HG03558 (cell line): Measurements from ENCODE around the gene LRRC10B.

Experiments used
- ATAC-seq: cut with Tn5 transposase; IDR thresholded peaks from one replicate; pipeline ENCODE4 v1.9.1; 2021; ENCODE audit warnings: moderate number of reproducible peaks; ENCODE audit not compliant: unreplicated experiment; ENCODE audit errors: extremely low read depth

Gene LRRC10B

GRCh38 chr11:61486011-61486620 is 22.4 kb upstream of the LRRC10B start:
- ATAC-seq: no peak

GRCh38 chr11:61486779-61487178 is 21.8 kb upstream of the LRRC10B start:
- no peak for ATAC-seq

- ATAC-seq: no peak
Measured at GRCh38 chr11:61487342-61488025, 21.1 kb upstream of the LRRC10B start.

GRCh38 chr11:61488651-61489291 is 19.8 kb upstream of the LRRC10B start:
- no peak for ATAC-seq

- ATAC-seq: no peak
Measured at GRCh38 chr11:61489833-61490721, 18.5 kb upstream of the LRRC10B start.

GRCh38 chr11:61491736-61492395 is 16.7 kb upstream of the LRRC10B start:
- no peak for ATAC-seq

- ATAC-seq: no peak
Measured at GRCh38 chr11:61494381-61494961, 14.1 kb upstream of the LRRC10B start.

- ATAC-seq: no peak
Measured at GRCh38 chr11:61495801-61496601, 12.5 kb upstream of the LRRC10B start.

- no peak for ATAC-seq
Measured at GRCh38 chr11:61496602-61497400, 11.7 kb upstream of the LRRC10B start.

- no peak for ATAC-seq
Measured at GRCh38 chr11:61497473-61497872, 11.1 kb upstream of the LRRC10B start.

- no peak for ATAC-seq
Measured at GRCh38 chr11:61497876-61498275, 10.7 kb upstream of the LRRC10B start.

- ATAC-seq: no peak
Measured at GRCh38 chr11:61498767-61499341, 9.7 kb upstream of the LRRC10B start.

- ATAC-seq: no peak
Measured at GRCh38 chr11:61499816-61500491, 8.6 kb upstream of the LRRC10B start.

- no peak for ATAC-seq
Measured at GRCh38 chr11:61502522-61502921, 6.0 kb upstream of the LRRC10B start.

- ATAC-seq: no peak
Measured at GRCh38 chr11:61503135-61503770, 5.3 kb upstream of the LRRC10B start.

GRCh38 chr11:61505106-61505505 is 3.4 kb upstream of the LRRC10B start:
- no peak for ATAC-seq

- no peak for ATAC-seq
Measured at GRCh38 chr11:61505640-61506155, 2.9 kb upstream of the LRRC10B start.
